Esophagus mucosa (tissue), 1 donor: Measurements from ENCODE around the gene MLXIPL. TPM values are rescaled to one million over a fixed set of nuclear protein-coding genes. Genes with fewer than 3 reads are reported as not detected.
A peak's percentile ranks its signal among the peaks of the same experiment; 100 is the strongest.
"Not testable (repeated sequence)": the region's sequence is repeated elsewhere in the genome, so short reads cannot be mapped to it uniquely, and the experiment has no call there.

ENCODE experiments used
- ATAC-seq: fragments of 200-7000 bp; cut with Tn5 transposase; one replicate; pipeline ENCODE4 v1.9.1; 2020
- total RNA-seq: library from RNA; stranded (reverse); gene quantifications from one replicate; pipeline ENCODE4 v1.2.4, GENCODE V29; 2023
- donor health status: DM: yes; HTN: yes; CAD: no.

Gene MLXIPL
- total RNA-seq, 1 donor from 2014 or later: 0.52 TPM

DNA sequence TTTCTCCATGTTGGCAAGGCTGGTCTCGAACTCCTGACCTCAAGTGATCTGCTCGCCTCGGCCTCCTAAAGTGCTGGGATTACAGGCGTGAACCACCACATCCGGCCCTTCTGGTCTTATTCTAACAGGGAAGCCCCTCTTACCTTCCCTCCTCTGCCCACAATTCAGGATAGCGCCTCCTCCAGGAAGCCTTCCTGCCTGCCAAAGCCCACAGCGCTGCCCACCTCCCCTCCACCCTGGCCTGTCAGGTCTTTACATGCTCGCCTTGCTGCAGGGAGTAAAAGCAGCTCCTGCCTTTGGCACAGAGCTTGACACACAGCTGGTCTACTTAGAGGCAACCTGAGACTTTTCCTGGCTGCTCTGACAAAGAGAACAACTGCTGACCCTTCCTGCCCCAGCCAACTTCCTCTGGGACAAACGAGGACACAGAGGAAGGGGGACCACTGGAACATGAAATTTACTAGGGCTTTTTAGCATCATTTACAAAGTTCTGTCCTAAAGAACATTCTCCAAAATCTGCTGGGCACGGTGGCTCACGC lies 13.2 kb downstream of the MLXIPL start:
- no peak for ATAC-seq

DNA sequence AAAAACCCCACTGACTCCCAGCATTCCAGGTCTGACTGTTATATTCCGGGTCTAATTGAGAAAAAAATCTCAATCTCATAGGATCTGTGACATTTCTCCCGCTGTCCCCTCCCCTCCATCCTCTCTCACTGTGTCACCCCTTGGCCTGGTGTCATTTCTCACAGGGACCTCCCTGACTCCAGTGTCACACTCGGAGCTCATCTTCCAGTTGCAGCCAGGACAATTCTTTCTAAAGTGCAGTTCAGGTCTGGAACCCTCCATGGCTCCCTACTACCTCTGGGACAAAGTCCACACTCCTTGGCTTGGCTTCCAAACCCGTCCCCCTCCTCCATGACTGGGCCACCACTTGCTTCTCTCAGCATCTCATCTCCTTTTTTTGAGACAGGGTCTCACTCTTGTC lies 14.2 kb downstream of the MLXIPL start:
- ATAC-seq: no peak

GRCh38 chr7:73607692-73607983 lies 16.7 kb downstream of the MLXIPL start:
- not testable (repeated sequence) for ATAC-seq

DNA sequence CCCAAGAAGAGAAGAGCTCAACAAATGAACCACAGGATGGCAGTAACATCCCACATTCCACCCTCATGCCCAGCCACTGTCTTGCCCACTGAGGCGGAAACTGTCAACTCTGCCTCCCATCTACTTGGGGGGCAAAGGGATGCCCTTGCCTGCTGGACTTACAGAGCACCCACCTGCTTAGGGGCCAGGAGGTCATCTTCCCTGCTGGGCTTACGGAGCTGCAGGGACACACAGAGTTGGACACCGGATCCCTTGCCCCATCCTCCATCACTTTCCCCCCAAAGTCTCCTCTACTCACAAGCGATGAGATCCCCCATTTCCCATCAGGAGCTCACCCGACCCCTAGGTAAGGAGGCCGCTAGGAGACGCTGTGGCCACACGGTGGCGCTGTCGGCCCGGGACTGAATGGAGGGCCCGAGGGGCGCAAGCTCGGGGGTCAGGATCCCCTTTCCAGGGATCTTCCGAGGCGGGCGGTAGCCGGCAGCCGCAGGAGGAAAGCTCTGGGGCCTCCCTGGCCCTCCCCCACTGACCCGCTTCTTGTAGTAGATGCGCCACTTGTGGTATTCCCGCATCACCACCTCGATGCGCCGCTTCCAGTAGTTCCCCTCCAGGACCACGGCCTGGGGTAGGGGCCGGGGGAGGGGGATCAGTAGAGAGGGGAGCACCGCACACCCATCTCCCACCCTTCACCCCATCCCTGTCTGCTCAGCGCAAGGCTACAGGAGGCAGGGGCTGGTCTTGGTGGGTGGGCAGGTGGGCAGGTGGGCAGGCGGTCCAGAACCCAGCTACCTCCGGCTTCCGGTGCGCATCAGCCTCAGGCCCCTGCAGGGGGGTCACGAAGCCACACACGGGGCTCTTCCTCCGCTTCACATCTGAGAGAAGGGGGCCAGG lies 17.3 kb downstream of the MLXIPL start:
- peak; percentile 47 for ATAC-seq

DNA sequence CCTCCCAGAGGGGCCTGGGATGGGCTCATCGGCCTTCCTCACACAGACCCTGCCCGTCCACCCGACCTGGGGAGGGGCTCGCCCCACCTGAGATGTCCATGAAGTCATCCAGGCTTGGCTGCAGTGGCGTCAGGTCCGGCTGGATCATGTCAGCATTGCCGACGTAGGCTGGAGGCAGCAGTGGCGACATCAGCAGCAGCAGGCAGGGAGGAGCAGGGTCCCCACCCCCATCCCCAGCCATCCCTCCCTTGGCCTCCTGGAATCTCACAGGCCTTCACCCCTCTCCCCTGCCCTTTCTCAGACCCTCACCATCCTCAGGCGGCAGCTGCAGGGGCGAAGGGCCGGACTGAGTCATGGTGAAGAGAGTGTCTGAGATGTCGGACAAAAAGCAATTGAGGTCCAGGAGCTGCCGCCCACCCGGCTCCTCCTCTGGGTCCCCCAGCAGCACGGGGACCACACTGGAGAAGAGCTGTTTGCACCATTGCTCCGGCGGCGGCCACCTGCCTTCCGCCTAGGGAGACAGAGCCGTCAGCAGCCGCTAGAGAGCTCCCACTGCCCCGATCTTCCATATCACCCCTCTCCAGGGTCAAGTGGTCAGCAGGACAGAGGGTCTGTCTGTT lies 18.6 kb downstream of the MLXIPL start:
- ATAC-seq: no peak

GRCh38 chr7:73602721-73603651 lies 21.3 kb downstream of the MLXIPL start:
- no peak for ATAC-seq

DNA sequence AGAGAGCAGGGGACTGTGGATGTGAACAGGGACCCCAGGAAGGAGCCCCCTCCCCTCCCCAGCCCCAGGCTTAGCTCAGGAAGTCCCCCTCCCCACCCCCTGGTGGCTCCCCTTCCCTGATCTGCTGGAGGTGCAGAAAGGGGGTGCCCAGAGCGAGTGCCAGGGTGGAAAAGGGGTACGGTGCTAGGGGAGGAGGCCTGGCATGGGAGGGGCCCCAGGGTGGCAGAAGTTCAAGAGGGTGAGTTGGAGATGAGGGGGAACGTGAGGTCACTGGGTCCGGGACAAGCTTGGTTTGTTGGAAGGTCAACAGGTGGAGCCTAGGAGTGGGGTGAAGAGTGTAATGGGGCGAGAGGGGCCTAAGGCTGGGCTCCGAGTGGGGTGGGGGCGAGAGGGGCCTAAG lies 24.4 kb downstream of the MLXIPL start:
- no peak for ATAC-seq

- no peak for ATAC-seq
Measured at GRCh38 chr7:73599151-73599882, 25.0 kb downstream of the MLXIPL start.

GRCh38 chr7:73597978-73598782 lies 26.1 kb downstream of the MLXIPL start:
- ATAC-seq: no peak

DNA sequence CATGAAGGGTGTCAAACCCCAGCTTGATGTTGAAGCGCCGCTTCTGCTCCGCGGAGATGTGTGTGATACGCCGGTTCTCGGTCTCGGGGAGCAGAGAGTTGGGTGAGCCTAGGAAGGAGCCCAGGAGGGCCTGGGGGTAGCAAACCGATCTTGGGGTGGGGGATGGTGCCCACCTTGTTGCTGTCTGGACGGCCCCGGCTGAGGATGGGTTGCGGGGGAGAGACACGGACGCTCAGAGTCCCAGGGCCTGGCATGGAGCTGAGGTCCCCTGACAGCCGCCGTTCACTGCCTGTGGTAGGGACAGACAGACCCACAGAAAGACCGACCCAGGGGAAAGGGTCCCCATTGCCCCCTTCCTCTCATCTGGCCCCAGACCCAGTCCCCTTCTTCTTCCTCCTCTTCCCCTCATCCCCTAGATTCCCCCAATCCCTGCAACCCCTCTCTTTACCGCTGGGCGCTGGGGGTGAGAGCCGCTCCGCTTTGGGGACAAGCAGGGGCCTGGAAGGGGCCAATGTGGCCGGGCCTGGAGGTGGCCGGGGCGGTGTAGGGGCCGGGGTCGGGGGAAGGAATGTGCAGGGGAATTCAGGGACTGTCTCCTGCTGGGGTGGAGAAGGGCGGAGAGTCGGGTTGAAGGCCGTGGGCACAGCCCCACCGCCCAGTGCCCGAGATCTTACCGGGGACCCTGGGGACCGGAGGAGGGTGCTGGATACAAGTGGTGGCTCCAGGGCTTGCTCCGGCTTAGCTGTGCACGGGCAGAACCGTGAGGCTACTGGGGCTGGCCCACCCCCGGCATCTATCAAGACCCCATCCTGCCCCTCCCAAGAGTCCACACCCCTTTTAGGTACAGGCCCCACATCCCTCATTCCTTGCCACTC lies 27.9 kb downstream of the MLXIPL start:
- ATAC-seq: no peak

DNA sequence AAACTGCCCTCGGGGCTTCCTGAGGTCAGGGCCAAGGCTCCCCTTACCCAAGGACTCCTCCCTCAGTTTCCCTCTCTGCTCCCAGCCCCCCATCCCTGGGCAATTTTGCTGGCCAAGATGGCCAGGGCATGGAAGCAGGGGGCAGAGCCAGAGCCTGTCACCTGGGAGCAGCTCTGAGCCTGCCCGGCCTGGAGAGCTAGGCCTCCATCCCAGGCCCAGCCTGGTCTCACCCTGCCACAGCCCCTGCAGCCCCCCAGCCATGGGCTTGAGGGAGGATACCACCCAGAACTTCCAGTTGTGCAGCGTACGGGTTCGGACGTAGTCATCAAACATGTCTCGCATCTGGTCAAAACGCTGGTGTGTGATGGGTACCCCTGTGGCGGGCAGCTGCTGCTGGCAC lies 29.0 kb downstream of the MLXIPL start:
- ATAC-seq: no peak

- ATAC-seq: no peak
Measured at GRCh38 chr7:73593207-73594045, 30.9 kb downstream of the MLXIPL start.

GRCh38 chr7:73586911-73587310 lies 37.4 kb downstream of the MLXIPL start:
- no peak for ATAC-seq

- no peak for ATAC-seq
Measured at GRCh38 chr7:73585196-73585595, 39.1 kb downstream of the MLXIPL start.

DNA sequence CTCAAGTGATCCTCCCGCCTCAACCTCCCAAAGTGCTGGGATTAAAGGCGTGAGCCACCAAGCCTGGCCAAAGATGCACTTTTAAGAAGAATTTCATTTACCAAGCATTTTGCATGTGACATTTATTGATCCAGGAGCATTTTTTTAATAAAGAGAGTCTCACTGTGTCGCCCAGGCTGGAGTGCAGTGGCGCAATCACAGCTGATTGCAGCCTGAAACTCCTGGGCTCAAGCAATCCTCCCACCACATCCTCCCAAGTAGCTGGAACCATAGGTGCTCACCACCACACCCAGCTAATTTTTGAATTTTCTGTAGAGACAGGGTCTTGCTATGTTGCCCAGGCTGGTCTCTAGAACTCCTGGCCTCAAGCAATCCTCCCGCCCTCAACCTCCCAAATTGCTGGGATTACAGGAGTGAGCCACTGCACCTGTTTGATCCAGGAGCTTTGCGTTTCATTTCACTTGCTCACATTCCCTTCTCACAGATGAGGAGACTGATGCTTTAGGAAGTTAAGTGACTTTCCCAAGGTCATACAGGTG lies 41.6 kb downstream of the MLXIPL start:
- ATAC-seq: no peak

- ATAC-seq: not testable (repeated sequence)
Measured at GRCh38 chr7:73581006-73581405, 43.3 kb downstream of the MLXIPL start.

DNA sequence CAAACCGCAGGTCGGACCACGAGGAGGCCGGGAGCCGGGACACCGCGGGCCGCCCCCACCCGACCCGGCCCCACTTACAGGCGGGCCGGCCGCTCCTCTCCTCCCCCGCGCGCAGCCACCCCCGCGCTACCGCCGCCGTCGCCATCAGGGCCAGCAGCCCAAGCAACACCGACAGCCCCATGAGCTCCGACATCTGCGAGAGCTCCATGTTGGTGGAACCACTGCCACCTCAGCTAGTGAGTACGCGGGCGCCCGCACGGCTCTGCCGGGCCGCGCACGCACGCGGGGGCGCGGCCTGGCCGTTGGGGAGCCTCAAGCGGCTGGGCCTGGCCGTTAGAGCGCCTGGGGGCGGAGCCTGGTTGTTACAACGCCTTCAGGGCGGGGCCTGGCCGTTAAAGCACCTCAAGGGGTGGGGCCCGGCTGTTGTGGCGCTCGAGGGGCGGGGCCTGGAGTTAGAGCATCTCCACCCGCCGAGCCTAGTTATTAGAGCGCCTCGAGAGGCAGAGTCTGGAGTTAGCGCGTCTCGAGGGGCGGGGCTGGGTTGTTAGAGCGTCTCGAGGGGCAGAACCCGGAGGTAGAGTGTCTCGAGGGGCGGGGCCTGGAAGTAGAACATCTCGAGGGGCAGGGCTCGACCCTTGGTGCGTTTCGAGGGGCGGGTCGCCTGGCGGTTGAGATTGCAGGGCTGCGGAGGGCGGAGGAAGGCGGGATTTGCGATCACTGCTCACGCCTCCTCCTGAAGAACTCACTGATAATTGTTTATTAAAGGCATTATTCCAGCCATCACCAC lies 45.8 kb downstream of the MLXIPL start, which contains the start of gene TBL2:
Gene TBL2, minus strand, starts transcription at position 238 of the 787 bp plus-strand sequence. Its CDS starts 30 bp downstream, at position 208.
- ATAC-seq: peak; percentile 99
